ENCODE results near the gene SMAD5. TPM values are rescaled to one million over a fixed set of nuclear protein-coding genes. Genes with fewer than 3 reads are reported as not detected.

Gene SMAD5
- total and polyA plus RNA-seq, 2 of the 8 experiments (the other 6 are each of a cell fraction or from before 2014, with no cell fraction given) = 30.2 to 60.5 TPM

DNA sequence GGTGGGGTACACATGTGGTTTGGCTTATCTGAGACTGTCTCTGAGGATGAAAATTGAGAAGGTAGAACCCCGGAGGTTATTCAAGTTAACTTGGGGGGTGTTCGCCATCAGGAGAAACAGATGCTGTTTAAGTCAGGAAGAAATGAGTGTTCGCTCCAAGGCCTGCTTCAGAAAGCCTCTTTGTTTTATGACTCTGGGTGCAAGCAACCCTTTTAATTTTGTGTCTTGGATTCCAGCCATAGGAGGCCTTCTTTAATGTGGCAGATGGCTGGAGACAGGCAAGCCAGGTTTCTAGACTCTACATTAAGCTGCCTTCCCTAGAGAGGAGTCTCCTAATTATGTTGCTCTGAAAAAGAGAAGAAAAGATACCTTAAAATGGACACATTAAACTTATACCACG, 4.2 kb upstream of the SMAD5 start:
- Histone ChIP-seq H2AK5ac (ENCODE audit: low read depth, low read length) (no peak overlapping the region), H4K8ac (ENCODE audit: extremely low read depth, insufficient read depth, low read length) (no peak overlapping the region), H2BK120ac (replicated peaks; ENCODE audit: low read depth, low read length) (no peak overlapping the region), H4K20me1 (replicated peaks in 1 of 2; ENCODE audit: control insufficient read depth in 1 of 2, insufficient read depth in 2 of 2, low read length in 2 of 2) (peaks cover 0 to 3% of the 10 kb centered on the region in 2 experiments), H2AFZ (ENCODE audit: low read length) (no peak overlapping the region), H3K4ac (replicated peaks; ENCODE audit: insufficient read length, low read depth, low read length) (no peak overlapping the region), H3K56ac (replicated peaks; ENCODE audit: insufficient read length, low read depth, low read length) (no peak overlapping the region), H3K18ac (ENCODE audit: extremely low read depth, low read length) (no peak overlapping the region), H3K79me1 (ENCODE audit: low read depth, low read length) (peaks cover 3% of the 10 kb centered on the region; the same call in 1 of the 2 replicates), H3K27ac (ENCODE audit: low read depth, low read length) (no peak overlapping the region), H3K9ac (replicated peaks in 1 of 4; ENCODE audit: extremely low read depth in 1 of 4, low read depth in 3 of 4, low read length in 3 of 4) (no peak overlapping the region), H3K79me2 (ENCODE audit: control insufficient read depth in 1 of 2, insufficient read depth in 2 of 2, low read length in 2 of 2) (peaks cover 0 to 5% of the 10 kb centered on the region in 2 experiments; a peak in 2 of 4 replicates), H2BK5ac (ENCODE audit: low read depth, low read length) (no peak overlapping the region), H3K27me3 (replicated peaks in 1 of 4; ENCODE audit: control insufficient read depth in 3 of 4, extremely low read depth in 1 of 4, insufficient read depth in 3 of 4, low read length in 3 of 4) (no peaks in the 10 kb centered on the region; a peak in 1 of 7 replicates), H2BK20ac (ENCODE audit: low read length) (no peak overlapping the region), H3K36me3 (ENCODE audit: control insufficient read depth in 2 of 4, insufficient read depth in 4 of 4, low read length in 3 of 4) (no peaks in the 10 kb centered on the region), H3K4me1 (replicated peaks in 1 of 4; ENCODE audit: control insufficient read depth in 3 of 4, insufficient read depth in 4 of 4, low read length in 3 of 4) (peaks cover 0 to 5% (median 2%) of the 10 kb centered on the region in 4 experiments; a peak in 4 of 7 replicates), H3K23ac (ENCODE audit: insufficient read length) (no peak overlapping the region), H2BK12ac (ENCODE audit: low read depth, low read length) (no peak overlapping the region), H3K4me3 (ENCODE audit: extremely low read depth in 1 of 4, insufficient read depth in 2 of 4, low read depth in 3 of 4, low read length in 4 of 4) (no peak overlapping the region), H3K4me2 (ENCODE audit: insufficient read depth in 1 of 2, low read depth in 2 of 2, low read length in 2 of 2) (no peak overlapping the region), H3K9me3 (ENCODE audit: insufficient read depth in 2 of 2, low read depth in 1 of 2, low read length in 1 of 2) (no peaks in the 10 kb centered on the region), H4K91ac (replicated peaks; ENCODE audit: insufficient read length, low read length) (no peak overlapping the region), H4K5ac (ENCODE audit: insufficient read length, low read depth, low read length) (no peak overlapping the region), H2BK15ac (ENCODE audit: low read length) (no peak overlapping the region), H3K23me2 (ENCODE audit: low read depth, low read length) (peaks cover 4% of the 10 kb centered on the region; the same call in 1 of the 2 replicates), H3K14ac (ENCODE audit: insufficient read length) (no peak overlapping the region)
- no peak for TF ChIP-seq PHF8 (conservative IDR thresholded peaks at IDR 0.05; ENCODE audit: low read depth, low read length)
- no peak for TF ChIP-seq RFX5 (IDR thresholded peaks at IDR 0.05; ENCODE audit: borderline replicate concordance, low read depth, low read length)
- TF ChIP-seq SP2 (IDR thresholded peaks at IDR 0.05; ENCODE audit: low read length) = no peak
- TF ChIP-seq NRF1 (IDR thresholded peaks at IDR 0.05; ENCODE audit: low read depth, low read length) = no peak
- no peak for TF ChIP-seq EZH2 (IDR thresholded peaks at IDR 0.05; ENCODE audit: low read depth, low read length, severe bottlenecking)
- POLR2A ChIA-PET (ENCODE audit: partially characterized antibody) = no interaction called here
- CTCF ChIA-PET (ENCODE audit: partially characterized antibody) = interaction anchor here (0.6 to 1.5 kb wide), 7 partner anchors 9 to 400 kb away, joined by 3 to 4 read pairs (median 3); no protein-coding TSS in a partner anchor
- no peak for DNase-seq (ENCODE audit: low read depth in 1 of 2, low spot score in 2 of 2)
- WGBS, 2 experiments (ENCODE audit: extremely low coverage in 1 of 2, insufficient coverage in 1 of 2, insufficient read length in 1 of 2, insufficient replicate concordance in 2 of 2, low coverage in 1 of 2, low lambda C conversion rate in 2 of 2, missing lambda C conversion rate in 1 of 2) = 87% methylated on average over 4 of the region's 4 CpGs; no CpG with 5 or more reads in 1 of the 2 experiments
- FAIRE-seq = no peak

All from H1 (cell line).